GM23338 (cell line): ENCODE results near the gene POMT2. TPM values are rescaled to one million over a fixed set of nuclear protein-coding genes. Genes with fewer than 3 reads are reported as not detected.
A peak's percentile ranks its signal among the peaks of the same experiment; 100 is the strongest.

ENCODE experiments used
- ATAC-seq: fragments of 200-7000 bp; cut with Tn5 transposase; 3 replicates; pipeline ENCODE4 v1.9.1; 2020
- DNase-seq: peaks from one replicate; pipeline ENCODE4 v3.0.0-alpha.2; 2015; ENCODE audit warnings: low spot score
- H2AFZ ChIP-seq: fragments of 200-600 bp; sonication (generic); 2 replicates; pipeline ENCODE4 v1.8.0; 2016; ENCODE audit warnings: antibody characterized with exemption, mild to moderate bottlenecking, moderate library complexity
- H3F3A ChIP-seq: fragments of 200-600 bp; sonication (generic); replicated peaks from 2 replicates; pipeline ENCODE4 v1.8.0; 2017; ENCODE audit warnings: antibody characterized with exemption, mixed run types, low read depth
- H3K27ac ChIP-seq: fragments of 200-600 bp; sonication (generic); 2 replicates; pipeline ENCODE4 v1.6.1; 2016; ENCODE audit warnings: low read depth
- H3K27me3 ChIP-seq: fragments of 200-600 bp; sonication (generic); 2 replicates; pipeline ENCODE4 v1.8.0; 2016; ENCODE audit warnings: mild to moderate bottlenecking, mixed run types, moderate library complexity; ENCODE audit not compliant: insufficient read depth
- H3K36me3 ChIP-seq: fragments of 200-600 bp; sonication (generic); 2 replicates; pipeline ENCODE4 v1.8.0; 2016; ENCODE audit warnings: mild to moderate bottlenecking; ENCODE audit not compliant: insufficient read depth
- H3K4me1 ChIP-seq: fragments of 200-600 bp; sonication (generic); 2 replicates; pipeline ENCODE4 v1.8.0; 2016; ENCODE audit warnings: mild to moderate bottlenecking, moderate library complexity; ENCODE audit not compliant: insufficient read depth
- H3K4me2 ChIP-seq: fragments of 200-600 bp; sonication (generic); 2 replicates; pipeline ENCODE4 v1.7.1; 2017; ENCODE audit warnings: mixed run types
- H3K4me3 ChIP-seq: fragments of 200-600 bp; sonication (generic); 2 replicates; pipeline ENCODE4 v1.6.1; 2016; ENCODE audit warnings: mixed run types
- H3K79me2 ChIP-seq: fragments of 200-600 bp; sonication (generic); replicated peaks from 2 replicates; pipeline ENCODE4 v1.8.0; 2017; ENCODE audit warnings: mild to moderate bottlenecking; ENCODE audit not compliant: insufficient read depth
- H3K9me2 ChIP-seq: fragments of 200-600 bp; sonication (generic); 2 replicates; pipeline ENCODE4 v1.8.0; 2017; ENCODE audit not compliant: insufficient read depth
- H4K20me1 ChIP-seq: fragments of 200-600 bp; sonication (generic); replicated peaks from 2 replicates; pipeline ENCODE4 v1.8.0; 2017; ENCODE audit warnings: mild to moderate bottlenecking; ENCODE audit not compliant: insufficient read depth
- H3K27ac Mint-ChIP-seq: 2 replicates; pipeline ENCODE4 v1.8.0; 2020; ENCODE audit warnings: inconsistent platforms, mild to moderate bottlenecking, moderate library complexity, mixed read lengths
- H3K27me3 Mint-ChIP-seq: 3 replicates; pipeline ENCODE4 v1.8.0; 2022; ENCODE audit warnings: low read depth, mild to moderate bottlenecking, moderate library complexity, mixed read lengths, inconsistent platforms; ENCODE audit not compliant: insufficient read depth, poor library complexity
- H3K36me3 Mint-ChIP-seq: 3 replicates; pipeline ENCODE4 v1.8.0; 2021; ENCODE audit warnings: low read depth, mild to moderate bottlenecking, inconsistent platforms, moderate library complexity, mixed read lengths
- H3K4me1 Mint-ChIP-seq: 3 replicates; pipeline ENCODE4 v1.8.0; 2020; ENCODE audit warnings: mild to moderate bottlenecking, inconsistent platforms, mixed read lengths
- H3K4me3 Mint-ChIP-seq: 3 replicates; pipeline ENCODE4 v1.8.0; 2021; ENCODE audit warnings: moderate library complexity, mild to moderate bottlenecking, inconsistent platforms, mixed read lengths
- H3K9me3 Mint-ChIP-seq: 3 replicates; pipeline ENCODE4 v1.8.0; 2020; ENCODE audit warnings: moderate library complexity, mild to moderate bottlenecking, inconsistent platforms, mixed read lengths
- ZNF114 ChIP-seq: fragments of 250-450 bp; sonication (Bioruptor Pico); IDR thresholded peaks from 2 replicates; pipeline ENCODE4 v1.5.0; 2020; ENCODE audit warnings: mild to moderate bottlenecking, moderate library complexity
- ZNF331 ChIP-seq: fragments of 250-450 bp; sonication (Bioruptor Pico); IDR thresholded peaks from 2 replicates; pipeline ENCODE4 v1.5.0; 2020; ENCODE audit warnings: low read depth, mild to moderate bottlenecking, moderate library complexity
- ZNF462 ChIP-seq: fragments of 250-450 bp; sonication (Bioruptor Pico); IDR thresholded peaks from 2 replicates; pipeline ENCODE4 v1.5.0; 2020; ENCODE audit warnings: mild to moderate bottlenecking, moderate library complexity
- polyA plus RNA-seq: library from polyadenylated mRNA; unstranded; fragments of >200 nt; fragmentation: Nextera tagmentation; extraction: Ambion mirVana; gene quantifications from 2 replicates; pipeline ENCODE4 v1.2.1, GENCODE V29; 2016
- total RNA-seq: library from RNA; depleted of rRNA; stranded (reverse); fragments of >200 nt; shearing (Covaris generic); gene quantifications from 2 replicates; pipeline ENCODE4 v1.2.3, GENCODE V29; 2014

The POMT2 gene
- total and polyA plus RNA-seq, 2 experiments from 2014 or later = 24.3 to 29.9 TPM

DNA sequence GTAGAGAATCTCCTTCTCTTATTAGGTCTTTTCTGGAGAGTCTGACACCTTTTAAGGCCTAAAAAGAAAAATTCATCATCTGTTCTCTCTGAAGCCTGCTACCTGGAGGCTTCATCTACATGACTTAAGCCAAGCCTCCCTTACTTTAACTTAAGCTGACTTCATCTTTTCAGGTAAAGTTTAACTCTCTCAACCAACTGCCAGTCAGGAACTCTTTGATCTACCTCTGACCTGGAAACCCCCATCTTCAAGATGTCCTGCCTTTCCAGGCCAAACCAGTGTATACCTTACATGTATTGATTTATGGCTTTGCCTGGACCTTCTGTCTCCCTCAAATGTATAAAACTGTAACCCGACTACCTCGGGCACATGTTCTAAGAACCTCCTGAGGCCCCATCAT is 17.6 kb upstream of the POMT2 start:
- Histone ChIP-seq H3K4me2 (peak overlapping the region; percentile 23), H3F3A (no peaks in the 10 kb centered on the region)
- DNase-seq = peak; percentile 76

More for the DNA sequence above, 17.6 kb upstream of the POMT2 start:
- H2AFZ ChIP-seq = no peak overlapping the region
- no peak overlapping the region for H3K4me3 ChIP-seq
- peak; percentile 85 for ATAC-seq
- Mint-ChIP-seq H3K27me3 (no peaks in the 10 kb centered on the region), H3K36me3 (peaks cover 20% of the 10 kb centered on the region), H3K4me1 (peaks cover 72% of the 10 kb centered on the region), H3K27ac (peak overlapping the region; percentile 94), H3K9me3 (no peaks in the 10 kb centered on the region), H3K4me3 (peak overlapping the region; percentile 47; the same call in 1 of the 3 replicates)
- H3K79me2 ChIP-seq = no peaks in the 10 kb centered on the region
- TF ChIP-seq ZNF462 (peak; percentile 50), ZNF331 (CRISPR knock-in tag) (no peak), ZNF114 (CRISPR knock-in tag) (0 out of 2 replicates have a peak, but pooled peaks have one; percentile 36)
- H4K20me1 ChIP-seq = no peaks in the 10 kb centered on the region
- peaks cover 43% of the 10 kb centered on the region for H3K4me1 ChIP-seq
- peak overlapping the region; percentile 68 for H3K27ac ChIP-seq
- H3K36me3 ChIP-seq = no peaks in the 10 kb centered on the region
- H3K9me2 ChIP-seq = 0 out of 2 replicates have a peak, but pooled peaks cover 1% of the 10 kb centered on the region
- no peaks in the 10 kb centered on the region for H3K27me3 ChIP-seq
